ENCODE data around the gene SYAP1.
"Not testable (repeated sequence)": the region's sequence is repeated elsewhere in the genome, so short reads cannot be mapped to it uniquely, and the experiment has no call there.

DNA sequence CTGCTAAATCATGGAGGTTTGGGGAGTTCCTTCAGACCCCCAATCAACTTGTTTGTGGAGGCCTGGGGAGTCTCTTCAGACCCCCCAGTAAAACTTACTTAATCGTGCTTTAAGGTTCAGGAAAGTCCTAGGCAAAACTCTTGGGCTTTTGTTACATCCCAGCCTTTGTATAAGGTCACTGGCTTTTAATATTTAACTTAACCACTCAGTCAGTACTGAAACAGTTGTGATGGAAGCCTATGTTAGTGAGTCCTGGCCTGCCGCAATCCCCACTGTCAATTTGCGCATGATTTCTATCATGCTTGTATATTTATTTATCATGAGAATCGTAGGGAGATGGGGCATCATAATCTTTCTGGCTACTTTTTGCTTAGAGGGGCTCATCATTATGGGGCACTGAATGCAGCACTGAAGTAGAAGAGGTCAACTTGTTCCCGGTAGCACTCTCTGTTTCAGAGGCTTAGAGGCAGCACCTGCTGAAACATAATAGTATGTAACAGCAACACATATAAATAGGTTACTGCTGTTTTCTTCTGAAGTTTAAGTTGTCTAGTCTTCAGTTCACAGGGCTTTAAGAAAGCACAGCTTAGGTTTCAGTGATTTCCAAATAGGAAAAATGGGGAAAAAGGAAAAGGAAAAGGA is 7.1 kb downstream of the SYAP1 start:
- TF ChIP-seq, protein P1, sequence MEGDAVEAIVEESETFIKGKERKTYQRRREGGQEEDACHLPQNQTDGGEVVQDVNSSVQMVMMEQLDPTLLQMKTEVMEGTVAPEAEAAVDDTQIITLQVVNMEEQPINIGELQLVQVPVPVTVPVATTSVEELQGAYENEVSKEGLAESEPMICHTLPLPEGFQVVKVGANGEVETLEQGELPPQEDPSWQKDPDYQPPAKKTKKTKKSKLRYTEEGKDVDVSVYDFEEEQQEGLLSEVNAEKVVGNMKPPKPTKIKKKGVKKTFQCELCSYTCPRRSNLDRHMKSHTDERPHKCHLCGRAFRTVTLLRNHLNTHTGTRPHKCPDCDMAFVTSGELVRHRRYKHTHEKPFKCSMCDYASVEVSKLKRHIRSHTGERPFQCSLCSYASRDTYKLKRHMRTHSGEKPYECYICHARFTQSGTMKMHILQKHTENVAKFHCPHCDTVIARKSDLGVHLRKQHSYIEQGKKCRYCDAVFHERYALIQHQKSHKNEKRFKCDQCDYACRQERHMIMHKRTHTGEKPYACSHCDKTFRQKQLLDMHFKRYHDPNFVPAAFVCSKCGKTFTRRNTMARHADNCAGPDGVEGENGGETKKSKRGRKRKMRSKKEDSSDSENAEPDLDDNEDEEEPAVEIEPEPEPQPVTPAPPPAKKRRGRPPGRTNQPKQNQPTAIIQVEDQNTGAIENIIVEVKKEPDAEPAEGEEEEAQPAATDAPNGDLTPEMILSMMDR (conservative IDR thresholded peaks at IDR 0.05) = not testable (repeated sequence)
- not testable (repeated sequence) for TF ChIP-seq ZFX (IDR thresholded peaks at IDR 0.05)

Measured in C4-2B (cell line).